Neural progenitor cell (in vitro differentiated cells): ENCODE results near the gene NDUFB7. TPM values are rescaled to one million over a fixed set of nuclear protein-coding genes. Genes with fewer than 3 reads are reported as not detected.

Experiments used
- DNase-seq: peaks from one replicate; pipeline ENCODE4 v3.0.0-alpha.2; 2016; ENCODE audit warnings: low spot score
- H2AFZ ChIP-seq: fragments of 200-600 bp; sonication (generic); replicated peaks from 2 replicates; pipeline ENCODE4 v1.6.1; 2016; ENCODE audit warnings: antibody characterized with exemption
- H3F3A ChIP-seq: fragments of 200-600 bp; sonication (generic); 2 replicates; pipeline ENCODE4 v1.6.1; 2016; ENCODE audit warnings: antibody characterized with exemption, low read depth
- H3K27ac ChIP-seq: fragments of 200-600 bp; sonication (generic); 2 replicates; pipeline ENCODE4 v1.5.1; 2016; ENCODE audit warnings: mild to moderate bottlenecking
- H3K27me3 ChIP-seq: fragments of 200-600 bp; sonication (generic); 2 replicates; pipeline ENCODE4 v1.6.1; 2016; ENCODE audit warnings: mild to moderate bottlenecking, moderate library complexity
- H3K36me3 ChIP-seq: fragments of 200-600 bp; sonication (generic); 2 replicates; pipeline ENCODE4 v1.5.1; 2016
- H3K4me1 ChIP-seq: fragments of 200-600 bp; sonication (generic); 2 replicates; pipeline ENCODE4 v1.6.1; 2016; ENCODE audit warnings: mixed run types
- H3K4me2 ChIP-seq: fragments of 200-600 bp; sonication (generic); 2 replicates; pipeline ENCODE4 v1.6.1; 2016
- H3K4me3 ChIP-seq: fragments of 200-600 bp; sonication (generic); 2 replicates; pipeline ENCODE4 v1.5.1; 2016
- H3K79me2 ChIP-seq: fragments of 200-600 bp; sonication (generic); 2 replicates; pipeline ENCODE4 v1.6.1; 2016; ENCODE audit warnings: low read depth
- H3K9ac ChIP-seq: fragments of 200-600 bp; sonication (generic); 2 replicates; pipeline ENCODE4 v1.6.1; 2016
- H3K9me3 ChIP-seq: fragments of 200-600 bp; sonication (generic); 2 replicates; pipeline ENCODE4 v1.5.1; 2016; ENCODE audit warnings: low read depth
- H4K20me1 ChIP-seq: fragments of 200-600 bp; sonication (generic); 2 replicates; pipeline ENCODE4 v1.6.1; 2016; ENCODE audit warnings: low read depth
- H3K27ac Mint-ChIP-seq: 3 replicates; pipeline ENCODE4 v1.8.0; 2021; ENCODE audit warnings: mixed read lengths
- H3K27me3 Mint-ChIP-seq: 2 replicates; pipeline ENCODE4 v1.8.0; 2022; ENCODE audit warnings: low read depth, mild to moderate bottlenecking, inconsistent platforms, moderate library complexity, mixed read lengths; ENCODE audit not compliant: insufficient read depth
- H3K36me3 Mint-ChIP-seq: 3 replicates; pipeline ENCODE4 v1.8.0; 2021; ENCODE audit warnings: mixed read lengths
- H3K4me1 Mint-ChIP-seq: 3 replicates; pipeline ENCODE4 v1.8.0; 2021; ENCODE audit warnings: mixed read lengths
- H3K4me3 Mint-ChIP-seq: 3 replicates; pipeline ENCODE4 v1.8.0; 2021; ENCODE audit warnings: mild to moderate bottlenecking, moderate library complexity, mixed read lengths
- H3K9me3 Mint-ChIP-seq: 3 replicates; pipeline ENCODE4 v1.8.0; 2020; ENCODE audit warnings: mixed read lengths
- EZH2 ChIP-seq: fragments of 200-600 bp; sonication (generic); IDR thresholded peaks from 2 replicates; pipeline ENCODE4 v1.6.1; 2017; ENCODE audit warnings: antibody characterized with exemption, mild to moderate bottlenecking, moderate library complexity
- EZH2phosphoT487 ChIP-seq: fragments of 200-600 bp; sonication (generic); IDR thresholded peaks from 2 replicates; pipeline ENCODE4 v1.6.1; 2017; ENCODE audit warnings: antibody characterized with exemption
- total RNA-seq: library from RNA; depleted of rRNA; stranded (reverse); fragments of >200 nt; gene quantifications from 2 replicates; pipeline ENCODE4 v1.2.3, GENCODE V29; 2015; ENCODE audit warnings: low replicate concordance
- TF ChIP-seq, protein P1 (sequence below): fragments of 200-600 bp; sonication (generic); IDR thresholded peaks from 2 replicates; pipeline ENCODE4 v1.5.1; 2017; ENCODE audit warnings: antibody characterized with exemption, mild to moderate bottlenecking

Gene NDUFB7
- total RNA-seq, 1 donor from 2014 or later = 38.0 TPM

DNA sequence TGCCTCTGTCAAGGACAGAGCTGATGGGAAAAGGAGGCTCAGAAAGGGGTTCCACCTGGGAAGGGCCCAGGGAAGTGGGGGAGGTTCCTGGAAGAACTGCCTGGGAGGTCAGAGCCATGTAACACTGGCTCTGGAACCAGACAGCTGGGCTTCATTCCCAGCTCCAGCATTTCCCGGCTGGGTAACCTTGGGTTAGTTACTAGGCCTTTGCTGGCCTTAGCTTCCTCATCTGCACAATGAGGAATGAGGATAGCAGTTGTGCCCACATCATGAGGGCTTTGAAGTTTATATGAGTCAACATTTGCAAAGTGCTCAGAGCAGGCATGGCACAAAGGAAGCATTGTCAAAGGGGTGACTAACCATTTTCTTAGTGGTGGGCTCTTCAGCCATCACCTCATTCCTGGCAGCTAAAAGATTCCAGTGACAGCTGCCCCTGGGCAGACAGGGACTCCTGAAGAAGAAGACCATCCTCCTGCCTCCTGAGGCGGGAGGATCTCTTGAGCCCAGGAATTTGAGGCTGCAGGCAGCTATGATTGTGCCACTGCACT, 51.9 kb downstream of the NDUFB7 start:
- no peak for DNase-seq
- Histone ChIP-seq H3F3A (peaks cover 26% of the 10 kb centered on the region), H3K27me3 (no peaks in the 10 kb centered on the region), H3K36me3 (no peaks in the 10 kb centered on the region), H3K9me3 (no peaks in the 10 kb centered on the region), H4K20me1 (peaks cover 27% of the 10 kb centered on the region), H3K4me3 (no peak overlapping the region), H3K79me2 (peaks cover 33% of the 10 kb centered on the region), H3K4me2 (no peak overlapping the region), H3K9ac (no peak overlapping the region), H3K4me1 (peaks cover 5% of the 10 kb centered on the region), H2AFZ (no peak overlapping the region), H3K27ac (no peak overlapping the region)
- Mint-ChIP-seq H3K9me3 (no peaks in the 10 kb centered on the region), H3K27me3 (peaks cover 13% of the 10 kb centered on the region), H3K27ac (peak overlapping the region; percentile 44), H3K4me1 (peaks cover 39% of the 10 kb centered on the region), H3K4me3 (peak overlapping the region; percentile 95), H3K36me3 (peaks cover 17% of the 10 kb centered on the region)
- TF ChIP-seq EZH2 (no peak), EZH2phosphoT487 (no peak)
- TF ChIP-seq, protein P1, sequence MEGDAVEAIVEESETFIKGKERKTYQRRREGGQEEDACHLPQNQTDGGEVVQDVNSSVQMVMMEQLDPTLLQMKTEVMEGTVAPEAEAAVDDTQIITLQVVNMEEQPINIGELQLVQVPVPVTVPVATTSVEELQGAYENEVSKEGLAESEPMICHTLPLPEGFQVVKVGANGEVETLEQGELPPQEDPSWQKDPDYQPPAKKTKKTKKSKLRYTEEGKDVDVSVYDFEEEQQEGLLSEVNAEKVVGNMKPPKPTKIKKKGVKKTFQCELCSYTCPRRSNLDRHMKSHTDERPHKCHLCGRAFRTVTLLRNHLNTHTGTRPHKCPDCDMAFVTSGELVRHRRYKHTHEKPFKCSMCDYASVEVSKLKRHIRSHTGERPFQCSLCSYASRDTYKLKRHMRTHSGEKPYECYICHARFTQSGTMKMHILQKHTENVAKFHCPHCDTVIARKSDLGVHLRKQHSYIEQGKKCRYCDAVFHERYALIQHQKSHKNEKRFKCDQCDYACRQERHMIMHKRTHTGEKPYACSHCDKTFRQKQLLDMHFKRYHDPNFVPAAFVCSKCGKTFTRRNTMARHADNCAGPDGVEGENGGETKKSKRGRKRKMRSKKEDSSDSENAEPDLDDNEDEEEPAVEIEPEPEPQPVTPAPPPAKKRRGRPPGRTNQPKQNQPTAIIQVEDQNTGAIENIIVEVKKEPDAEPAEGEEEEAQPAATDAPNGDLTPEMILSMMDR = no peak

DNA sequence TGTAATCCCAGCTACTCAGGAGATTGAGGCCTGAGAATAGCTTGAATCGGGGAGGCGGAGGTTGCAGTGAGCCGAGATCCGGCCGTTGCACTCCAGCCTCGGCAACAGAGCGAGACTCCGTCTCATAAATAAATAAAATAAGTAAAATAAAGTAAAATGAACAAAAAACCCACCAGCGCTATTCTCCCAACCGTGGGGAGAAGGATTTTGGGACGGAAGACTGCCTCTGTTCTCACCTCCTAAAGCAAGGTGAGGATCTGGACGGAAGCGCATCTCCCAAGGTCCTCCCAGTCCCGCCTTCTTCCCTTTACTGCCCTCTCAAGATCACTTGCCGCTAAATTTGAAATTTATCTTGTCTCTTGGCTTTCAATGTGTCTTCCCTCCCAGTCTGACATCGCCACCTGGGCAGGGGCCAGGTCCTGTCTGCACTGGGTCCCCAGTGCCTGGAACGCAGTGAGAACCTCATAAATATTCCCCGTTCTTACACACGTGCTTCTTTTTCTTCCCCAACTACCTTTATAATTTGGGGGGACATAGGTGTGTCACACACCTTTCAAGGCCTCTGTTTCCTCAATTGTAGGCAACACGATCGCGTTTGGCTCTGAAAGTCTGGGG, 52.5 kb downstream of the NDUFB7 start:
- Histone ChIP-seq H3K4me3 (no peak overlapping the region), H3K27ac (no peak overlapping the region), H3K9me3 (no peaks in the 10 kb centered on the region), H4K20me1 (peaks cover 31% of the 10 kb centered on the region), H3K36me3 (no peaks in the 10 kb centered on the region), H2AFZ (no peak overlapping the region), H3K79me2 (peaks cover 36% of the 10 kb centered on the region), H3K9ac (no peak overlapping the region), H3K4me2 (peak overlapping the region; percentile 75), H3K27me3 (no peaks in the 10 kb centered on the region), H3K4me1 (peaks cover 5% of the 10 kb centered on the region), H3F3A (peaks cover 31% of the 10 kb centered on the region)
- Mint-ChIP-seq H3K27ac (peak overlapping the region; percentile 44), H3K36me3 (peaks cover 22% of the 10 kb centered on the region), H3K9me3 (no peaks in the 10 kb centered on the region), H3K27me3 (peaks cover 13% of the 10 kb centered on the region), H3K4me1 (peaks cover 43% of the 10 kb centered on the region), H3K4me3 (peak overlapping the region; percentile 95)
- TF ChIP-seq, protein P1 = no peak
- no peak for TF ChIP-seq EZH2phosphoT487
- no peak for TF ChIP-seq EZH2
- no peak for DNase-seq

DNA sequence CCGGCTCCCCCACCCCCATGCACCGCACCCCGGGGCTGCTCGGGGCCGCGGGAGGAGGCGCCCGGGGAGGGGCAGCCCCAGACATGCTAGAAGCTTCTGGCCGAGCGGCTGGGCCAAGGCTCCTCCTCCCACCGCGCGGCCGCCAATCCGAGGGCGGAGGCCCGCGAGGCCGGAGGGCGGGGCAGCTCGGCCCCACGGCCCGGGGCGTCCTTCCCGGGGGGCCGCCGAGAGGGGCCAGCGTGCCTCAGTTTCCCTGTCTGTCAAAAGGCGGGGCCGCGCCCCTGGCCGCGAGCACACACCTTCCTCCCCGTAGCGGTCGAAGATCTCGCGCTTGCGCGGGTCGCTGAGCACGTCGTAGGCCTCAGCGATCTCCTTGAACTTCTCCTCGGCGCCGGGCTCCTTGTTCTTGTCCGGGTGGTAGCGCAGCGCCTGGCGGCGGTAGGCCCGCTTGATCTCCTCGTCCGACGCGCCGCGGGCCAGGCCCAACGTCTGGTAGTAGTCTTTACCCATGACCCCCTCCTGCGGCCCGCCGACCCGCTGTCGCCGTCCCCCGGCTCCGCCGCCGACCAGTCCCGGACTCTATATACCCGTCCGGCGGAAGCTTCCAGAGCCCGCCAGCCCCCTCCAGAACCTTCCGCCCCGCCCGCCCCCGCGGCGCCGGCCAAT, 53.9 kb downstream of the NDUFB7 start, which contains the start of gene DNAJB1:
Gene DNAJB1 (minus strand): TSS at position 558 of the 666 bp plus-strand sequence. CDS start 48 bp downstream, at position 510.
- Mint-ChIP-seq H3K4me1 (peaks cover 43% of the 10 kb centered on the region), H3K9me3 (no peaks in the 10 kb centered on the region), H3K36me3 (peaks cover 26% of the 10 kb centered on the region), H3K27me3 (peaks cover 14% of the 10 kb centered on the region), H3K4me3 (peak within 1 kb of the TSS; percentile 95), H3K27ac (peak within 1 kb of the TSS; percentile 94)
- Histone ChIP-seq H2AFZ (peak within 1 kb of the TSS; percentile 88), H3K36me3 (no peaks in the 10 kb centered on the region), H3K27ac (peak within 1 kb of the TSS; percentile 86), H3K9ac (peak within 1 kb of the TSS; percentile 91), H4K20me1 (peaks cover 35% of the 10 kb centered on the region), H3F3A (peaks cover 44% of the 10 kb centered on the region), H3K79me2 (peaks cover 36% of the 10 kb centered on the region), H3K4me2 (peak within 1 kb of the TSS; percentile 99), H3K4me1 (peaks cover 5% of the 10 kb centered on the region), H3K9me3 (no peaks in the 10 kb centered on the region), H3K4me3 (peak within 1 kb of the TSS; percentile 99), H3K27me3 (no peaks in the 10 kb centered on the region)
- TF ChIP-seq EZH2phosphoT487 (no peak), EZH2 (no peak)
- TF ChIP-seq, protein P1 = no peak
- peak; percentile 79 for DNase-seq
